ENCODE results near the gene OPRL1. TPM values are rescaled to one million over a fixed set of nuclear protein-coding genes. Genes with fewer than 3 reads are reported as not detected.

Gene OPRL1
- total and polyA plus RNA-seq, 2 donors (not counting 1 experiment from before 2014, with no cell fraction given) = 3.5 to 6.2 TPM

DNA sequence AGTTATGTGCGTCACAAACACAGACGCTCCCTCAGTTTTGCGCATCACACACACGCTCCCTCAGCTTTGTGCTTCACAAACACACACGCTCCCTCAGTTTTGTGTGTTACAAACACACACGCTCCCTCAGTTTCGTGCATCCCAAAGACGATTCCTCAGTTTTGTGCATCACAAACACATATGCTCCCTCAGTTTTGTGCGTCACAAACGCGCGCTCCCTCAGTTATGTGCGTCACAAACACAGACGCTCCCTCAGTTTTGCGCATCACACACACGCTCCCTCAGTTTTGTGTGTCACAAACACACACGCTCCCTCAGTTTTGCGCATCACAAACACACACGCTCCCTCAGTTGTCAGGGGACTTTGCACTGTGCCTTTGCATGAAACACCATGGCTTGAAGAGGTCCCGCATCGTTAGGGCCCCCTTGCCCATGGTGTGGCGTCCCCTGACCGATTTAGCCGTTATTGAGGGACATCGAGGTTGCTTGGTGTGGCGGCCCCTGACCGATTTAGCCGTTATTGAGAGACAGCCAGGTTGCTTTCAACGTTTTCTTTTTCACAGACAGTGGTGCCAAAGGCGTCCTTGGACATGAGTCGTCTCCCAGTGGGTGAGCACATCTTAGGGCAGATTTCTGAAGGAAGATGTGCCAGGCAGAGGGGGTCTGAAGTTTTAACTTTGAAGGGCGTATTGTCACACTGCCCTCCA, 56.3 kb downstream of the OPRL1 start:
- no peaks in the 10 kb centered on the region for H3K4me1 ChIP-seq (ENCODE audit: control insufficient read depth in 2 of 2, insufficient read depth in 2 of 2, low read length in 2 of 2)
- ChIA-PET POLR2A (no interaction called here), CTCF (no interaction called here)
- no peaks in the 10 kb centered on the region for H3K79me2 ChIP-seq (ENCODE audit: control insufficient read depth, insufficient read depth, low read length)
- DNase-seq (no peak), ATAC-seq (ENCODE audit: low read depth) (no peak)
- H3K4me3 Mint-ChIP-seq = no peak overlapping the region
- WGBS (ENCODE audit: insufficient coverage) = 90% methylated on average over 30 of the region's 32 CpGs
- no peak overlapping the region for H3K27ac Mint-ChIP-seq
- H3K9me3 ChIP-seq (ENCODE audit: control extremely low read depth in 1 of 3, control insufficient read depth in 2 of 3, insufficient read depth in 1 of 3, low read length in 2 of 3) = no peaks in the 10 kb centered on the region
- H3K27me3 Mint-ChIP-seq = peaks cover 17% of the 10 kb centered on the region
- no peaks in the 10 kb centered on the region for H3K27me3 ChIP-seq (replicated peaks in 1 of 4; ENCODE audit: control extremely low read depth in 1 of 4, control insufficient read depth in 3 of 4, insufficient read depth in 4 of 4, low read length in 3 of 4)
- H3K36me3 ChIP-seq (replicated peaks in 1 of 2; ENCODE audit: control extremely low read depth in 1 of 2, control insufficient read depth in 1 of 2, extremely low read depth in 1 of 2, insufficient read depth in 2 of 2, low read length in 1 of 2) = no peaks in the 10 kb centered on the region
- H3K9me3 Mint-ChIP-seq (ENCODE audit: insufficient read depth) = no peaks in the 10 kb centered on the region
- intact Hi-C loops (cut with micrococcal nuclease) = no loop called here
- H3K4me3 ChIP-seq (ENCODE audit: control extremely low read depth in 1 of 5, extremely low read depth in 1 of 5, insufficient read depth in 1 of 5, low read depth in 2 of 5, low read length in 4 of 5) = no peak overlapping the region
- H3K4me2 ChIP-seq (replicated peaks; ENCODE audit: low read depth, low read length, poor library complexity, severe bottlenecking) = no peak overlapping the region
- H2AFZ ChIP-seq (ENCODE audit: insufficient read depth, low read depth, low read length, poor library complexity, severe bottlenecking) = no peak overlapping the region
- no peak overlapping the region for H3K9ac ChIP-seq (ENCODE audit: low read length)
- no peaks in the 10 kb centered on the region for H3K4me1 Mint-ChIP-seq
- TF ChIP-seq, protein P1, sequence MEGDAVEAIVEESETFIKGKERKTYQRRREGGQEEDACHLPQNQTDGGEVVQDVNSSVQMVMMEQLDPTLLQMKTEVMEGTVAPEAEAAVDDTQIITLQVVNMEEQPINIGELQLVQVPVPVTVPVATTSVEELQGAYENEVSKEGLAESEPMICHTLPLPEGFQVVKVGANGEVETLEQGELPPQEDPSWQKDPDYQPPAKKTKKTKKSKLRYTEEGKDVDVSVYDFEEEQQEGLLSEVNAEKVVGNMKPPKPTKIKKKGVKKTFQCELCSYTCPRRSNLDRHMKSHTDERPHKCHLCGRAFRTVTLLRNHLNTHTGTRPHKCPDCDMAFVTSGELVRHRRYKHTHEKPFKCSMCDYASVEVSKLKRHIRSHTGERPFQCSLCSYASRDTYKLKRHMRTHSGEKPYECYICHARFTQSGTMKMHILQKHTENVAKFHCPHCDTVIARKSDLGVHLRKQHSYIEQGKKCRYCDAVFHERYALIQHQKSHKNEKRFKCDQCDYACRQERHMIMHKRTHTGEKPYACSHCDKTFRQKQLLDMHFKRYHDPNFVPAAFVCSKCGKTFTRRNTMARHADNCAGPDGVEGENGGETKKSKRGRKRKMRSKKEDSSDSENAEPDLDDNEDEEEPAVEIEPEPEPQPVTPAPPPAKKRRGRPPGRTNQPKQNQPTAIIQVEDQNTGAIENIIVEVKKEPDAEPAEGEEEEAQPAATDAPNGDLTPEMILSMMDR (IDR thresholded peaks at IDR 0.05) = no peak
- no peak for TF ChIP-seq EZH2 (IDR thresholded peaks at IDR 0.05; ENCODE audit: borderline replicate concordance, insufficient read depth, low read depth, low read length, poor library complexity, severe bottlenecking)
- no peaks in the 10 kb centered on the region for H4K20me1 ChIP-seq (ENCODE audit: control insufficient read depth, insufficient read depth, low read length, poor library complexity, severe bottlenecking)
- no peak overlapping the region for H3K27ac ChIP-seq (ENCODE audit: low read length in 2 of 2)

DNA sequence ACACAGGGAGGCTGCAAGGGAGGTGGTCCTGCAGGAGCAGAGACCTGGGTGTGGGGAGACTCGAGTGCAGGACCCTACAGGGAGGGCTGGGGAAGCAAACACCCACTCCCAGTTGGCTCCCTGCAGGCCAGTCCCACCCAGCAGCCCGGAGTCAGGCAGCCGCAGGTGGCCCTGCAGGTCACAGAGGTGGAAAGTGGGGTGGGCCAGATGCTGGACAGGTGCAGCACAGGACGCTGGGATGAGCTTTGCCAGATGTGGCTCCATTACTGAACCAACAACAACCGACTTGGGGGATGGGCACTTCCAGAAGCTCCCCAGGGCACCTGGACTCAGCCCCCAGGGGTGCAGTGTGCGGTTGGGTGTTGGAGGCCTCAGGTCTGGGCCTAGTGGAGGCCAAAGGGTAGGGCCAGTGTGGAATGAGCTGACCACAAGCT, 57.7 kb downstream of the OPRL1 start:
- ChIA-PET CTCF (no interaction called here), POLR2A (no interaction called here)
- Histone ChIP-seq H3K4me3 (ENCODE audit: control extremely low read depth in 1 of 5, extremely low read depth in 1 of 5, insufficient read depth in 1 of 5, low read depth in 2 of 5, low read length in 4 of 5) (no peak overlapping the region), H3K9ac (ENCODE audit: low read length) (no peak overlapping the region), H2AFZ (ENCODE audit: insufficient read depth, low read depth, low read length, poor library complexity, severe bottlenecking) (no peak overlapping the region), H4K20me1 (ENCODE audit: control insufficient read depth, insufficient read depth, low read length, poor library complexity, severe bottlenecking) (no peaks in the 10 kb centered on the region), H3K27ac (ENCODE audit: low read length in 2 of 2) (no peak overlapping the region), H3K4me2 (replicated peaks; ENCODE audit: low read depth, low read length, poor library complexity, severe bottlenecking) (no peak overlapping the region), H3K27me3 (replicated peaks in 1 of 4; ENCODE audit: control extremely low read depth in 1 of 4, control insufficient read depth in 3 of 4, insufficient read depth in 4 of 4, low read length in 3 of 4) (no peaks in the 10 kb centered on the region), H3K36me3 (replicated peaks in 1 of 2; ENCODE audit: control extremely low read depth in 1 of 2, control insufficient read depth in 1 of 2, extremely low read depth in 1 of 2, insufficient read depth in 2 of 2, low read length in 1 of 2) (no peaks in the 10 kb centered on the region), H3K4me1 (ENCODE audit: control insufficient read depth in 2 of 2, insufficient read depth in 2 of 2, low read length in 2 of 2) (no peaks in the 10 kb centered on the region), H3K79me2 (ENCODE audit: control insufficient read depth, insufficient read depth, low read length) (no peaks in the 10 kb centered on the region), H3K9me3 (ENCODE audit: control extremely low read depth in 1 of 3, control insufficient read depth in 2 of 3, insufficient read depth in 1 of 3, low read length in 2 of 3) (no peaks in the 10 kb centered on the region)
- 84% methylated on average over 6 of the region's 6 CpGs for WGBS (ENCODE audit: insufficient coverage)
- no peak for TF ChIP-seq EZH2 (IDR thresholded peaks at IDR 0.05; ENCODE audit: borderline replicate concordance, insufficient read depth, low read depth, low read length, poor library complexity, severe bottlenecking)
- TF ChIP-seq, protein P1 (IDR thresholded peaks at IDR 0.05) = no peak
- Mint-ChIP-seq H3K9me3 (ENCODE audit: insufficient read depth) (no peaks in the 10 kb centered on the region), H3K27ac (no peak overlapping the region), H3K4me3 (no peak overlapping the region), H3K27me3 (peaks cover 17% of the 10 kb centered on the region), H3K4me1 (no peaks in the 10 kb centered on the region)
- DNase-seq (no peak), ATAC-seq (ENCODE audit: low read depth) (no peak)
- intact Hi-C loops (cut with micrococcal nuclease) = no loop called here

Measured in B cell (primary cell).